H1 (cell line): ENCODE measurements around the gene RASL11B. TPM values are rescaled to one million over a fixed set of nuclear protein-coding genes. Genes with fewer than 3 reads are reported as not detected.

Source experiments
- CTCF ChIA-PET: fragments of 300-600 bp; sonication (Branson Sonifier 250); formaldehyde crosslinking; loops from one replicate; lab custom pipeline; 2021; ENCODE audit not compliant: partially characterized antibody; lab: Charles Lee
- POLR2A ChIA-PET: fragments of 300-600 bp; sonication (Branson Sonifier 250); formaldehyde crosslinking; loops from one replicate; lab custom pipeline; 2021; ENCODE audit warnings: inconsistent platforms; ENCODE audit not compliant: partially characterized antibody; lab: Charles Lee
- DNase-seq, 2 experiments: peaks; one replicate each; pipeline versions ENCODE4 v3.0.0 to v3.0.0-alpha.2; 2010 to 2022; ENCODE audit warnings: low spot score in 2 of 2, low read depth in 1 of 2, mixed read lengths in 1 of 2
- FAIRE-seq: peaks from 2 replicates; lab custom pipeline; 2011; peaks lifted over from hg19 to GRCh38; lab: Jason Lieb, UNC
- H2AFZ ChIP-seq: 2 replicates; pipeline ENCODE4 v1.8.1; 2012; ENCODE audit warnings: low read length, inconsistent platforms
- H2AK5ac ChIP-seq: 2 replicates; pipeline ENCODE4 v1.6.1; 2013; ENCODE audit warnings: low read depth, low read length
- H2BK120ac ChIP-seq: replicated peaks from 2 replicates; pipeline ENCODE3; 2013; ENCODE audit warnings: low read depth, low read length, inconsistent platforms
- H2BK12ac ChIP-seq: 2 replicates; pipeline ENCODE4 v1.6.1; 2013; ENCODE audit warnings: low read depth, low read length
- H2BK15ac ChIP-seq: 2 replicates; pipeline ENCODE4 v1.6.1; 2013; ENCODE audit warnings: low read length
- H2BK20ac ChIP-seq: 2 replicates; pipeline ENCODE4 v1.6.1; 2013; ENCODE audit warnings: low read length
- H2BK5ac ChIP-seq: 2 replicates; pipeline ENCODE4 v1.6.1; 2013; ENCODE audit warnings: low read depth, low read length
- H3K14ac ChIP-seq: 2 replicates; pipeline ENCODE4 v1.6.1; 2013; ENCODE audit warnings: inconsistent platforms; ENCODE audit not compliant: insufficient read length
- H3K18ac ChIP-seq: 2 replicates; pipeline ENCODE4 v1.6.1; 2013; ENCODE audit warnings: low read length; ENCODE audit errors: extremely low read depth
- H3K23ac ChIP-seq: 2 replicates; pipeline ENCODE4 v1.6.1; 2013; ENCODE audit warnings: inconsistent platforms; ENCODE audit not compliant: insufficient read length
- H3K23me2 ChIP-seq: 2 replicates; pipeline ENCODE4 v1.6.1; 2013; ENCODE audit warnings: low read depth, low read length
- H3K27ac ChIP-seq: 2 replicates; pipeline ENCODE4 v1.6.1; 2011; ENCODE audit warnings: low read depth, low read length, inconsistent platforms
- H3K27me3 ChIP-seq, 4 experiments: replicated peaks in 1 of 4; 1 replicate in 1 of 4; 2 replicates in 3 of 4; pipeline versions ENCODE4 v1.6.1 to v1.8.1; 2011 to 2013; ENCODE audit warnings: low read length in 3 of 4, mild to moderate bottlenecking in 3 of 4, inconsistent platforms in 2 of 4, mixed read lengths in 2 of 4, moderate library complexity in 1 of 4; ENCODE audit not compliant: control insufficient read depth in 3 of 4, insufficient read depth in 3 of 4; ENCODE audit errors: extremely low read depth in 1 of 4
- H3K36me3 ChIP-seq, 4 experiments: 2 replicates each; pipeline versions ENCODE4 v1.6.1 to v1.8.1; 2011 to 2013; ENCODE audit warnings: mild to moderate bottlenecking in 4 of 4, low read length in 3 of 4, moderate library complexity in 2 of 4, control low read depth in 1 of 4, inconsistent platforms in 1 of 4; ENCODE audit not compliant: insufficient read depth in 4 of 4, control insufficient read depth in 2 of 4
- H3K4ac ChIP-seq: replicated peaks from 2 replicates; pipeline ENCODE3; 2013; ENCODE audit warnings: low read length, low read depth, mixed read lengths, inconsistent platforms; ENCODE audit not compliant: insufficient read length
- H3K4me1 ChIP-seq, 4 experiments: replicated peaks in 1 of 4; 1 replicate in 1 of 4; 2 replicates in 3 of 4; pipeline versions ENCODE4 v1.6.1 to v1.8.1; 2011 to 2013; ENCODE audit warnings: low read length in 3 of 4, inconsistent platforms in 2 of 4, mixed read lengths in 1 of 4; ENCODE audit not compliant: insufficient read depth in 4 of 4, control insufficient read depth in 3 of 4
- H3K4me2 ChIP-seq, 2 experiments: 2 replicates each; pipeline versions ENCODE4 v1.6.1 to v1.8.1; 2011 to 2013; ENCODE audit warnings: low read depth in 2 of 2, low read length in 2 of 2, control low read depth in 1 of 2, inconsistent platforms in 1 of 2, mild to moderate bottlenecking in 1 of 2; ENCODE audit not compliant: insufficient read depth in 1 of 2
- H3K4me3 ChIP-seq, 4 experiments: fragments of 200-600, 300-600 bp in 1 of 4; sonication (generic), shearing (Covaris generic), sonication (Bioruptor Twin) in 1 of 4; 2 replicates each; pipeline versions ENCODE4 v1.5.1 to v1.8.1; 2011 to 2016; ENCODE audit warnings: low read length in 4 of 4, low read depth in 3 of 4, control low read depth in 2 of 4, inconsistent platforms in 2 of 4, mild to moderate bottlenecking in 2 of 4, mixed read lengths in 1 of 4, moderate library complexity in 1 of 4; ENCODE audit not compliant: insufficient read depth in 2 of 4; ENCODE audit errors: extremely low read depth in 1 of 4
- H3K56ac ChIP-seq: replicated peaks from 2 replicates; pipeline ENCODE3; 2013; ENCODE audit warnings: low read depth, mild to moderate bottlenecking, mixed read lengths, low read length, inconsistent platforms; ENCODE audit not compliant: insufficient read length
- H3K79me1 ChIP-seq: 2 replicates; pipeline ENCODE4 v1.6.1; 2013; ENCODE audit warnings: low read depth, low read length, control low read depth
- H3K79me2 ChIP-seq, 2 experiments: 2 replicates each; pipeline versions ENCODE4 v1.6.1 to v1.8.1; 2012 to 2013; ENCODE audit warnings: low read length in 2 of 2, mild to moderate bottlenecking in 2 of 2, inconsistent platforms in 1 of 2; ENCODE audit not compliant: insufficient read depth in 2 of 2, control insufficient read depth in 1 of 2
- H3K9ac ChIP-seq, 4 experiments: replicated peaks in 1 of 4; 1 replicate in 1 of 4; 2 replicates in 3 of 4; pipeline versions ENCODE4 v1.6.1 to v1.8.1; 2011 to 2013; ENCODE audit warnings: low read depth in 3 of 4, low read length in 3 of 4, control low read depth in 2 of 4, mild to moderate bottlenecking in 2 of 4, moderate library complexity in 2 of 4, inconsistent platforms in 1 of 4; ENCODE audit errors: extremely low read depth in 1 of 4
- H3K9me3 ChIP-seq, 2 experiments: 2 replicates each; pipeline versions ENCODE4 v1.6.1 to v1.8.1; 2012 to 2013; ENCODE audit warnings: mild to moderate bottlenecking in 2 of 2, moderate library complexity in 2 of 2, control low read depth in 1 of 2, inconsistent platforms in 1 of 2, low read depth in 1 of 2, low read length in 1 of 2, mixed read lengths in 1 of 2; ENCODE audit not compliant: insufficient read depth in 2 of 2
- H4K20me1 ChIP-seq, 2 experiments: replicated peaks in 1 of 2; 2 replicates each; pipeline versions ENCODE3 to v1.8.1; 2011 to 2013; ENCODE audit warnings: inconsistent platforms in 2 of 2, low read length in 2 of 2, mild to moderate bottlenecking in 1 of 2; ENCODE audit not compliant: insufficient read depth in 2 of 2, control insufficient read depth in 1 of 2
- H4K5ac ChIP-seq: 2 replicates; pipeline ENCODE4 v1.6.1; 2013; ENCODE audit warnings: low read length, low read depth, mixed read lengths, inconsistent platforms; ENCODE audit not compliant: insufficient read length
- H4K8ac ChIP-seq: 2 replicates; pipeline ENCODE4 v1.8.0; 2013; ENCODE audit warnings: mild to moderate bottlenecking, moderate library complexity, low read length, inconsistent platforms; ENCODE audit not compliant: insufficient read depth; ENCODE audit errors: extremely low read depth
- H4K91ac ChIP-seq: replicated peaks from 2 replicates; pipeline ENCODE3; 2013; ENCODE audit warnings: low read length, mixed read lengths, inconsistent platforms; ENCODE audit not compliant: insufficient read length
- CHD2 ChIP-seq: IDR thresholded peaks from 2 replicates; pipeline ENCODE4 v1.6.1; 2012; ENCODE audit warnings: low read length, improper control_type of control experiment
- KDM1A ChIP-seq: fragments of 200-600, 300-600 bp; sonication (generic); IDR thresholded peaks from 2 replicates; pipeline ENCODE4 v1.7.1; 2016; ENCODE audit warnings: mild to moderate bottlenecking, low read length, borderline replicate concordance
- POU5F1 ChIP-seq: IDR thresholded peaks from 2 replicates; pipeline ENCODE4 v1.6.1; 2011; ENCODE audit warnings: low read depth, mild to moderate bottlenecking, low read length, moderate library complexity
- SIRT6 ChIP-seq: IDR thresholded peaks from one replicate; pipeline ENCODE4 v1.7.1; 2012; ENCODE audit warnings: low read length, inconsistent platforms
- SP2 ChIP-seq: IDR thresholded peaks from 2 replicates; pipeline ENCODE4 v1.6.1; 2012; ENCODE audit warnings: mild to moderate bottlenecking, low read length, inconsistent platforms
- SP4 ChIP-seq: IDR thresholded peaks from 2 replicates; pipeline ENCODE4 v1.6.1; 2012; ENCODE audit warnings: low read length, inconsistent platforms
- ZNF274 ChIP-seq: IDR thresholded peaks from 2 replicates; pipeline ENCODE4 v1.7.0; 2012; ENCODE audit warnings: low read length, borderline replicate concordance; ENCODE audit errors: extremely low read depth
- WGBS, 2 experiments: shearing (Covaris generic) in 1 of 2; methylation state at CpG; one replicate each; pipeline versions ENCODE4 v1.1.6 to v1.1.7; 2013 to 2015; ENCODE audit warnings: low lambda C conversion rate in 2 of 2, mixed read lengths in 2 of 2, inconsistent platforms in 1 of 2, low coverage in 1 of 2, missing lambda C conversion rate in 1 of 2; ENCODE audit not compliant: insufficient replicate concordance in 2 of 2, insufficient coverage in 1 of 2, insufficient read length in 1 of 2; ENCODE audit errors: extremely low coverage in 1 of 2, missing lambda C conversion rate in 1 of 2; 5-methylcytosine and 5-hydroxymethylcytosine counted together
- polyA plus RNA-seq, 7 experiments: library from polyadenylated mRNA; depleted of rRNA in 3 of 7; stranded (reverse) in 5 of 7; unstranded in 2 of 7; fragments of >200 nt in 5 of 7; fragments of 200-250 nt in 2 of 7; gene quantifications; 1 replicate in 5 of 7; 2 replicates in 1 of 7; 4 replicates in 1 of 7; pipeline versions ENCODE4 v1.2.1 to v1.2.3, GENCODE V29; 2011 to 2013; ENCODE audit warnings: missing spikeins in 2 of 7, mixed read lengths in 2 of 7
- total RNA-seq: library from RNA; stranded (reverse); fragmentation: NEBNext Ultra II Directional; extraction: Animal tissue kit (Norgen Biotek cat#: 25700); gene quantifications from 2 replicates; pipeline ENCODE4 v1.2.1, GENCODE V29; 2021

Gene RASL11B
- total and polyA plus RNA-seq, 2 of the 8 experiments (the other 6 are each of a cell fraction or from before 2014, with no cell fraction given) = 49.8 to 75.5 TPM

GRCh38 chr4:52869656-52870055, 7.5 kb downstream of the RASL11B start:
- no peak overlapping the region for H3K4me3 ChIP-seq
- H2BK12ac ChIP-seq = no peak overlapping the region
- no peak overlapping the region for H2BK5ac ChIP-seq
- H3K4me1 ChIP-seq = peaks cover 8 to 24% (median 19%) of the 10 kb centered on the region in 4 experiments
- H3K56ac ChIP-seq = no peak overlapping the region
- no peak overlapping the region for H3K9ac ChIP-seq
- H3K14ac ChIP-seq = no peak overlapping the region
- H3K9me3 ChIP-seq = no peaks in the 10 kb centered on the region
- H3K18ac ChIP-seq = 0 out of 2 replicates have a peak overlapping the region, but pooled peaks have one; percentile 41
- H3K4ac ChIP-seq = no peak overlapping the region
- no peak overlapping the region for H2AFZ ChIP-seq
- peaks cover 11 to 32% (median 21%) of the 10 kb centered on the region in 4 experiments for H3K36me3 ChIP-seq
- H3K23ac ChIP-seq = no peak overlapping the region
- TF ChIP-seq KDM1A (no peak), ZNF274 (no peak), SIRT6 (no peak), SP2 (no peak), POU5F1 (no peak), CHD2 (no peak), SP4 (no peak)
- H2BK20ac ChIP-seq = no peak overlapping the region
- H4K20me1 ChIP-seq = peaks cover 10 to 13% of the 10 kb centered on the region in 2 experiments
- H2BK15ac ChIP-seq = no peak overlapping the region
- H4K91ac ChIP-seq = no peak overlapping the region
- WGBS, 2 experiments = 100% methylated on average over 1 of the region's 1 CpG; no CpG with 5 or more reads in 1 of the 2 experiments
- 0 out of 2 replicates have a peak overlapping the region, but pooled peaks have one; percentile 85 for H2AK5ac ChIP-seq
- FAIRE-seq (no peak), DNase-seq (no peak)
- no peak overlapping the region for H4K5ac ChIP-seq
- H3K4me2 ChIP-seq = no peak overlapping the region
- H3K23me2 ChIP-seq = no peaks in the 10 kb centered on the region
- POLR2A ChIA-PET = interaction anchor here (0.6 to 2.5 kb wide), 9 partner anchors 13 to 177 kb away, joined by 3 to 14 read pairs (median 4); no protein-coding TSS in a partner anchor
- H4K8ac ChIP-seq = no peak overlapping the region
- no peak overlapping the region for H2BK120ac ChIP-seq
- CTCF ChIA-PET = interaction anchor here (0.8 to 1.1 kb wide), 3 partner anchors 8 to 324 kb away, joined by 3 to 4 read pairs (median 3); no protein-coding TSS in a partner anchor
- no peak overlapping the region for H3K27ac ChIP-seq
- peaks cover 0 to 7% of the 10 kb centered on the region in 2 experiments; a peak in 2 of 4 replicates for H3K79me2 ChIP-seq
- no peaks in the 10 kb centered on the region; a peak in 2 of 7 replicates for H3K27me3 ChIP-seq
- H3K79me1 ChIP-seq = peaks cover 4% of the 10 kb centered on the region; the same call in 1 of the 2 replicates
